IPS DF 19.7 (cell line): ENCODE measurements around the gene HOXD1.

Experiments
- DNase-seq: peaks from one replicate; pipeline ENCODE4 v3.0.0-alpha.2; 2013; ENCODE audit warnings: low read depth, low spot score

The HOXD1 gene

GRCh38 chr2:176182671-176183070 is 5.8 kb upstream of the HOXD1 start:
- DNase-seq, result no peak

GRCh38 chr2:176184749-176185148 is 3.7 kb upstream of the HOXD1 start:
- DNase-seq, result no peak

GRCh38 chr2:176186024-176186423 is 2.4 kb upstream of the HOXD1 start:
- DNase-seq, result no peak

- DNase-seq, result no peak
These were observed 1.1 kb upstream of the HOXD1 start for GRCh38 chr2:176187200-176187898.

- no peak for DNase-seq
These were observed 559 bp downstream of the HOXD1 start for GRCh38 chr2:176188774-176189680.

- DNase-seq, result no peak
These were observed 1.5 kb downstream of the HOXD1 start for GRCh38 chr2:176189681-176190641.

- DNase-seq, result no peak
These were observed 3.9 kb downstream of the HOXD1 start for GRCh38 chr2:176192351-176192750.

- DNase-seq, result no peak
These were observed 4.6 kb downstream of the HOXD1 start for GRCh38 chr2:176193048-176193447.

- DNase-seq, result no peak
These were observed 11.4 kb downstream of the HOXD1 start for GRCh38 chr2:176199902-176200301.

GRCh38 chr2:176200971-176201370 is 12.5 kb downstream of the HOXD1 start:
- no peak for DNase-seq

GRCh38 chr2:176202491-176202890 is 14.0 kb downstream of the HOXD1 start:
- no peak for DNase-seq

- DNase-seq, result no peak
These were observed 16.7 kb downstream of the HOXD1 start for GRCh38 chr2:176205126-176205525.

- DNase-seq, result no peak
These were observed 17.7 kb downstream of the HOXD1 start for GRCh38 chr2:176206136-176206535.

GRCh38 chr2:176206682-176207081 is 18.2 kb downstream of the HOXD1 start:
- DNase-seq, result no peak

GRCh38 chr2:176211110-176211509 is 22.6 kb downstream of the HOXD1 start:
- DNase-seq, result no peak

GRCh38 chr2:176212276-176212675 is 23.8 kb downstream of the HOXD1 start:
- no peak for DNase-seq

GRCh38 chr2:176213406-176213805 is 24.9 kb downstream of the HOXD1 start:
- no peak for DNase-seq

- no peak for DNase-seq
These were observed 39.4 kb downstream of the HOXD1 start for GRCh38 chr2:176227874-176228273.

GRCh38 chr2:176234156-176234555 is 45.7 kb downstream of the HOXD1 start:
- DNase-seq, result no peak

- no peak for DNase-seq
These were observed 46.5 kb downstream of the HOXD1 start for GRCh38 chr2:176234940-176235339.

GRCh38 chr2:176237456-176237855 is 49.0 kb downstream of the HOXD1 start:
- DNase-seq, result no peak

GRCh38 chr2:176239031-176239430 is 50.6 kb downstream of the HOXD1 start:
- no peak for DNase-seq
